ENCODE results near the gene PELI2. TPM values are rescaled to one million over a fixed set of nuclear protein-coding genes. Genes with fewer than 3 reads are reported as not detected.

Gene PELI2
- total RNA-seq, 1 experiment from 2014 or later = 10.0 TPM

DNA sequence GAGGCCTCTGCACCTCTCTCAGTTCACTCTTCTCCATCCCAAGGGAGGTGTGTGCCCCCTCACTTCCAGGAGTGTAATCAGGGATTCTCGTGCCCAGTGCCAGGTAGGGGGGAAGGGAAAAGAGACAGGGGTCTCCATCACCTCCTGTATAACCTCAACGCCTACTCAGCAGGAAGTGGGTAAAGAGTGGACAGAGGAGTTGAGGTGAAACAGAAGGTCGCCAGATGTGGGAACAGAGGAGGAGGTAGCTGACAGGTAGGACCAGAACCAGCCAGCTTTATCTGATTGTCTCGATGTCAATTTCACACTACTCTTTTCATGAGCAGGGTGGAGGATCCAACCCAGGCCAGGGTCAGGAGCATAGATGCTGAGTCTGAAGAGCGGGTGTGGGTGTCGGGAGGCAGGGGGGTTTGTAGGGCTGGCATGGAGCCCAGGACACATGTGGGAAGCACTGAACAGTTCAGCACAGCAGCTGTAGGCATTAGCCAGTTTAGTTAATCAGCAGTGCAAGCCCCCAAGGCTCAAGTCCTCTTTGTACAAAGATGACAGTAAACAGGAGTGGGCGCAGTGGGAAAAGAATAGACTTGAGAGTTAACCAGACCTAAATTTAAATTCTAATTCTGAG, 213.5 kb downstream of the PELI2 start:
- ChIA-PET POLR2A (ENCODE audit: unreplicated experiment) (no interaction called here), CTCF (no interaction called here)
- no peak for DNase-seq
- no peak overlapping the region for H2AFZ ChIP-seq
- H3K4me3 ChIP-seq = no peak overlapping the region
- peaks cover 14% of the 10 kb centered on the region for H3K9me3 ChIP-seq (ENCODE audit: insufficient read depth, low read depth)
- H3K27ac ChIP-seq = no peak overlapping the region
- H3F3A ChIP-seq (ENCODE audit: insufficient read depth, low read depth) = no peaks in the 10 kb centered on the region
- no peaks in the 10 kb centered on the region for H4K20me1 ChIP-seq (ENCODE audit: insufficient read depth)
- peaks cover 10% of the 10 kb centered on the region for H3K4me1 ChIP-seq (replicated peaks; ENCODE audit: insufficient read depth)
- H3K36me3 ChIP-seq (ENCODE audit: low read depth) = no peaks in the 10 kb centered on the region
- no peak overlapping the region for H3K4me2 ChIP-seq
- intact Hi-C loops (cut with micrococcal nuclease; ENCODE audit: unreplicated experiment) = no loop called here
- H3K79me2 ChIP-seq (ENCODE audit: low read depth) = no peaks in the 10 kb centered on the region
- no peaks in the 10 kb centered on the region for H3K27me3 ChIP-seq (ENCODE audit: insufficient read depth, low read depth)
- BruUV-seq (replicated peaks) = no TSS peak
- TF ChIP-seq EZH2 (IDR thresholded peaks at IDR 0.05; ENCODE audit: low read depth) = no peak
- TF ChIP-seq, protein P1, sequence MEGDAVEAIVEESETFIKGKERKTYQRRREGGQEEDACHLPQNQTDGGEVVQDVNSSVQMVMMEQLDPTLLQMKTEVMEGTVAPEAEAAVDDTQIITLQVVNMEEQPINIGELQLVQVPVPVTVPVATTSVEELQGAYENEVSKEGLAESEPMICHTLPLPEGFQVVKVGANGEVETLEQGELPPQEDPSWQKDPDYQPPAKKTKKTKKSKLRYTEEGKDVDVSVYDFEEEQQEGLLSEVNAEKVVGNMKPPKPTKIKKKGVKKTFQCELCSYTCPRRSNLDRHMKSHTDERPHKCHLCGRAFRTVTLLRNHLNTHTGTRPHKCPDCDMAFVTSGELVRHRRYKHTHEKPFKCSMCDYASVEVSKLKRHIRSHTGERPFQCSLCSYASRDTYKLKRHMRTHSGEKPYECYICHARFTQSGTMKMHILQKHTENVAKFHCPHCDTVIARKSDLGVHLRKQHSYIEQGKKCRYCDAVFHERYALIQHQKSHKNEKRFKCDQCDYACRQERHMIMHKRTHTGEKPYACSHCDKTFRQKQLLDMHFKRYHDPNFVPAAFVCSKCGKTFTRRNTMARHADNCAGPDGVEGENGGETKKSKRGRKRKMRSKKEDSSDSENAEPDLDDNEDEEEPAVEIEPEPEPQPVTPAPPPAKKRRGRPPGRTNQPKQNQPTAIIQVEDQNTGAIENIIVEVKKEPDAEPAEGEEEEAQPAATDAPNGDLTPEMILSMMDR (conservative IDR thresholded peaks at IDR 0.05) = no peak
- no peaks in the 10 kb centered on the region for H3K9me2 ChIP-seq (ENCODE audit: insufficient read depth)

DNA sequence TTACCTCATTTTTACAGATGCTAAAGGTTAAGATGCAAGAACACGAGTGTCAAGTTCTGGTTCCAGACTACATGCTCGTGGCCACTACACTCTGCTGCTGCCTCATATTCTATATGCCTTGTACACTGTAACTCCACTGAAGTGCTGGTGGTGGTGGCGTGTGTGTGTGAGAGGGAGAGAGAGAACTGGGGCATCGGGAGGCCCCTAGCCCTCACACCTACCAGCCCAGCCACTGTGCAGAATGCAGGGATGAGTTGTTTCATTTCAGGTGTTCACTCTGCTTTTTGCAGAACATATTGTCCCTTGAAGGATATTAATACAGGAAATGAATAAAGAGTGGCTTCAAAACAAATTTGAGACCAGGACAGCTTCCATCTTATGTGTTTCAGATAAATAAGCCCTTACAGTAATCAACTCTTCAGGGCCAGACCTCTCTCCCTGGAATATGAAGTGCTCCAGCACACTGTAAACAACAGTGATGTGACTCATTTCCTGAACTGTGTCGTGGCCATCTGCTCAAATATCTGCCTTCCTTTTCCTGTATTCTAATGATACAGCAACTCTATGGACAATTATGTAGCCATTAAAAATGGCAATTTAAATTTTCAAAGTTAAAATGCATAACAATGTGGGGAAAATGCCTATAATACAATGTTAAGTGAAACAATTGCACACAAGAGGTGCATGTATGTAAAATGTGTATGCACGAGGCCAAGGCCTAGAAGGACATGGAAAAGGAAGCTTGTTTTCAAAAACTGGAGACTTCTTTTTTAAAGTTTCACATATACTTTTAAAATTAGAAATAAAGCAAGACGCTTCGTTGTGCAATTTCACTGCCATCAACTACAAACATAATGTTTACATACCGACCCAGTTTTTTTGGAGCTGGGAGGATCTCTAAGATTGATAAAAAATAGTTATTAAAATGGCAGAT, 215.4 kb downstream of the PELI2 start:
- Histone ChIP-seq H4K20me1 (ENCODE audit: insufficient read depth) (no peaks in the 10 kb centered on the region), H3K27me3 (ENCODE audit: insufficient read depth, low read depth) (no peaks in the 10 kb centered on the region), H3K36me3 (ENCODE audit: low read depth) (no peaks in the 10 kb centered on the region), H2AFZ (no peak overlapping the region; the same call in 1 of the 2 replicates), H3K27ac (no peak overlapping the region), H3K9me3 (ENCODE audit: insufficient read depth, low read depth) (peaks cover 14% of the 10 kb centered on the region), H3F3A (ENCODE audit: insufficient read depth, low read depth) (no peaks in the 10 kb centered on the region), H3K4me2 (peak overlapping the region; percentile 27; the same call in 1 of the 2 replicates), H3K79me2 (ENCODE audit: low read depth) (no peaks in the 10 kb centered on the region), H3K9me2 (ENCODE audit: insufficient read depth) (no peaks in the 10 kb centered on the region), H3K4me1 (replicated peaks; ENCODE audit: insufficient read depth) (peaks cover 10% of the 10 kb centered on the region), H3K4me3 (no peak overlapping the region)
- BruUV-seq (replicated peaks) = no TSS peak
- ChIA-PET CTCF (no interaction called here), POLR2A (ENCODE audit: unreplicated experiment) (no interaction called here)
- intact Hi-C loops (cut with micrococcal nuclease; ENCODE audit: unreplicated experiment) = no loop called here
- TF ChIP-seq, protein P1 (conservative IDR thresholded peaks at IDR 0.05) = no peak
- no peak for TF ChIP-seq EZH2 (IDR thresholded peaks at IDR 0.05; ENCODE audit: low read depth)
- peak; percentile 3 to 41 for DNase-seq

DNA sequence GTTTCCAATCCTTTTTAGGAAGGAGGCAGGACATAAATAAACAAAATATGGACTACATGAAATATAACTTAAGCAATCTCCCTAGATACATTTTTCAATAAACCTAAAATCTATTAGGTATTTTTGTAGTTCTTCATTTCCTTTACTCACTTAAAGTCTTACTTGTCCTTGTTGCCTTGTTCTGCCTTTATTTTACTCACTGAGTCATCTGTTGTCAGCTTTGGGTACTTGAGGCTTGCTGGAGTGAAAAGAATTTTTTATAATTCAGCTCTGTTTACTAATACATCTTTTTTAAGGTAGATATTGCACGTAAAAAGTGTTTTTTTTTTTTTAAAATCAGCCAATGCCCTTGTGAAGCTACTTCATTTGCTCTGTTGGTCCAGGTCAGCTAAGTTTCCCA, 216.2 kb downstream of the PELI2 start:
- DNase-seq = no peak
- BruUV-seq (replicated peaks) = no TSS peak
- no peaks in the 10 kb centered on the region for H3K36me3 ChIP-seq (ENCODE audit: low read depth)
- H3K27me3 ChIP-seq (ENCODE audit: insufficient read depth, low read depth) = no peaks in the 10 kb centered on the region
- H3F3A ChIP-seq (ENCODE audit: insufficient read depth, low read depth) = no peaks in the 10 kb centered on the region
- no peaks in the 10 kb centered on the region for H3K79me2 ChIP-seq (ENCODE audit: low read depth)
- H3K4me1 ChIP-seq (replicated peaks; ENCODE audit: insufficient read depth) = peaks cover 12% of the 10 kb centered on the region
- ChIA-PET POLR2A (ENCODE audit: unreplicated experiment) (no interaction called here), CTCF (no interaction called here)
- no peak overlapping the region for H3K4me2 ChIP-seq
- TF ChIP-seq, protein P1 (conservative IDR thresholded peaks at IDR 0.05) = no peak
- TF ChIP-seq EZH2 (IDR thresholded peaks at IDR 0.05; ENCODE audit: low read depth) = no peak
- H4K20me1 ChIP-seq (ENCODE audit: insufficient read depth) = no peaks in the 10 kb centered on the region
- intact Hi-C loops (cut with micrococcal nuclease; ENCODE audit: unreplicated experiment) = no loop called here
- no peak overlapping the region for H2AFZ ChIP-seq
- H3K4me3 ChIP-seq = no peak overlapping the region
- no peaks in the 10 kb centered on the region for H3K9me2 ChIP-seq (ENCODE audit: insufficient read depth)
- H3K9me3 ChIP-seq (ENCODE audit: insufficient read depth, low read depth) = peaks cover 14% of the 10 kb centered on the region
- no peak overlapping the region for H3K27ac ChIP-seq

Measured in PC-9 (cell line).